B cell (primary cell): ENCODE results near the gene TAF11. TPM values are rescaled to one million over a fixed set of nuclear protein-coding genes. Genes with fewer than 3 reads are reported as not detected.

ENCODE experiments used
- ATAC-seq: fragments of 200-7000 bp; cut with Tn5 transposase; one replicate; pipeline ENCODE4 v1.10.0; 2021; ENCODE audit warnings: low read depth, mild to moderate bottlenecking, moderate number of reproducible peaks, moderate library complexity
- CTCF ChIA-PET: fragments of 350-600 bp; sonication (Branson Sonifier 250); formaldehyde crosslinking; loops from one replicate; lab custom pipeline; 2021; ENCODE audit warnings: antibody characterized with exemption, inconsistent platforms; lab: Charles Lee
- POLR2A ChIA-PET: fragments of 350-600 bp; sonication (Branson Sonifier 250); formaldehyde crosslinking; loops from one replicate; lab custom pipeline; 2021; ENCODE audit warnings: antibody characterized with exemption; lab: Charles Lee
- DNase-seq: peaks from one replicate; pipeline ENCODE4 v3.0.0; 2013
- H2AFZ ChIP-seq: 2 replicates; pipeline ENCODE4 v1.6.1; 2012; ENCODE audit warnings: mild to moderate bottlenecking, low read depth, low read length; ENCODE audit not compliant: insufficient read depth, poor library complexity, severe bottlenecking
- H3K27ac ChIP-seq, 2 donors: 1 replicate in 1 of 2; 2 replicates in 1 of 2; pipeline ENCODE4 v1.5.1; 2012 to 2013; ENCODE audit warnings: low read length in 2 of 2, mild to moderate bottlenecking in 2 of 2, moderate library complexity in 1 of 2
- H3K27me3 ChIP-seq, 4 experiments: fragments of 200-600 bp in 1 of 4; sonication (generic) in 1 of 4; replicated peaks in 1 of 4; 1 replicate in 2 of 4; 2 replicates in 2 of 4; pipeline versions ENCODE4 v1.6.1 to v1.7.0; 2013 to 2016; ENCODE audit warnings: low read length in 3 of 4, mild to moderate bottlenecking in 2 of 4, mixed read lengths in 1 of 4, moderate library complexity in 1 of 4; ENCODE audit not compliant: insufficient read depth in 4 of 4, control insufficient read depth in 3 of 4; ENCODE audit errors: control extremely low read depth in 1 of 4
- H3K36me3 ChIP-seq, 2 experiments: replicated peaks in 1 of 2; 1 replicate in 1 of 2; 2 replicates in 1 of 2; pipeline versions ENCODE4 v1.6.1 to v1.7.1; 2013; ENCODE audit warnings: low read length in 1 of 2; ENCODE audit not compliant: insufficient read depth in 2 of 2, control insufficient read depth in 1 of 2; ENCODE audit errors: control extremely low read depth in 1 of 2, extremely low read depth in 1 of 2
- H3K4me1 ChIP-seq, 2 donors: fragments of 200-600 bp in 1 of 2; sonication (generic) in 1 of 2; 1 replicate in 1 of 2; 2 replicates in 1 of 2; pipeline versions ENCODE4 v1.5.1 to v1.6.1; 2013 to 2017; ENCODE audit warnings: low read length in 2 of 2; ENCODE audit not compliant: control insufficient read depth in 2 of 2, insufficient read depth in 2 of 2
- H3K4me2 ChIP-seq: replicated peaks from 2 replicates; pipeline ENCODE3; 2012; ENCODE audit warnings: mild to moderate bottlenecking, low read depth, low read length; ENCODE audit not compliant: poor library complexity, severe bottlenecking
- H3K4me3 ChIP-seq, 5 experiments: fragments of 200-600 bp in 1 of 5; sonication (generic) in 1 of 5; 1 replicate in 3 of 5; 2 replicates in 2 of 5; pipeline versions ENCODE4 v1.5.1 to v1.7.0; 2011 to 2016; ENCODE audit warnings: low read length in 4 of 5, mild to moderate bottlenecking in 4 of 5, low read depth in 2 of 5, control low read depth in 1 of 5, moderate library complexity in 1 of 5; ENCODE audit not compliant: insufficient read depth in 1 of 5; ENCODE audit errors: control extremely low read depth in 1 of 5, extremely low read depth in 1 of 5
- H3K79me2 ChIP-seq: fragments of 200-600 bp; sonication (generic); one replicate; pipeline ENCODE4 v1.6.0; 2016; ENCODE audit warnings: low read length; ENCODE audit not compliant: control insufficient read depth, insufficient read depth
- H3K9ac ChIP-seq: fragments of 200-600 bp; sonication (generic); 2 replicates; pipeline ENCODE4 v1.6.1; 2017; ENCODE audit warnings: mild to moderate bottlenecking, low read length, moderate library complexity
- H3K9me3 ChIP-seq, 3 donors: one replicate each; pipeline versions ENCODE4 v1.6.1 to v1.7.1; 2013; ENCODE audit warnings: low read length in 2 of 3; ENCODE audit not compliant: control insufficient read depth in 2 of 3, insufficient read depth in 1 of 3; ENCODE audit errors: control extremely low read depth in 1 of 3
- H4K20me1 ChIP-seq: 2 replicates; pipeline ENCODE4 v1.6.0; 2012; ENCODE audit warnings: mild to moderate bottlenecking, low read length; ENCODE audit not compliant: insufficient read depth, control insufficient read depth, poor library complexity, severe bottlenecking
- H3K27ac Mint-ChIP-seq: one replicate; pipeline ENCODE4 v1.8.0; 2021; ENCODE audit warnings: mixed read lengths
- H3K27me3 Mint-ChIP-seq: one replicate; pipeline ENCODE4 v1.8.0; 2021; ENCODE audit warnings: mixed read lengths
- H3K4me1 Mint-ChIP-seq: one replicate; pipeline ENCODE4 v1.8.0; 2021; ENCODE audit warnings: mixed read lengths
- H3K4me3 Mint-ChIP-seq: one replicate; pipeline ENCODE4 v1.8.0; 2021; ENCODE audit warnings: mixed read lengths
- H3K9me3 Mint-ChIP-seq: one replicate; pipeline ENCODE4 v1.8.0; 2022; ENCODE audit warnings: mixed read lengths; ENCODE audit not compliant: insufficient read depth
- CTCF ChIP-seq: fragments of 200-600 bp; IDR thresholded peaks from one replicate; pipeline ENCODE4 v1.8.0; 2022; ENCODE audit warnings: antibody characterized with exemption, mild to moderate bottlenecking
- EZH2 ChIP-seq: IDR thresholded peaks from 2 replicates; pipeline ENCODE4 v1.6.1; 2012; ENCODE audit warnings: borderline replicate concordance, low read depth, mild to moderate bottlenecking, moderate library complexity, low read length; ENCODE audit not compliant: insufficient read depth, poor library complexity, severe bottlenecking
- WGBS: methylation state at CpG from one replicate; pipeline ENCODE4 v1.1.5; 2013; ENCODE audit warnings: missing lambda C conversion rate; ENCODE audit not compliant: insufficient coverage; 5-methylcytosine and 5-hydroxymethylcytosine counted together
- intact Hi-C: fragments of 100-400 bp; cut with micrococcal nuclease; formaldehyde crosslinking; loops from one replicate; pipeline ENCODE4 v1.10.0; 2022
- polyA plus RNA-seq: library from polyadenylated mRNA; depleted of rRNA; stranded (reverse); fragments of >200 nt; gene quantifications from 2 replicates; pipeline ENCODE4 v1.2.3, GENCODE V29; 2012
- total RNA-seq, 2 donors: library from RNA; stranded (reverse); fragments of 120-200 nt in 1 of 2; gene quantifications; 1 replicate in 1 of 2; 2 replicates in 1 of 2; pipeline versions ENCODE4 v1.2.3 to v1.2.4, GENCODE V29; 2013 to 2022

The TAF11 gene
- total and polyA plus RNA-seq, 2 donors (not counting 1 experiment from before 2014, with no cell fraction given) = 27.3 to 28.5 TPM

GRCh38 chr6:34867484-34867883 is 20.4 kb downstream of the TAF11 start:
- CTCF ChIA-PET = no interaction called here
- ATAC-seq = no peak
- WGBS = 100% methylated on average over 3 of the region's 3 CpGs
- Mint-ChIP-seq H3K27me3 (no peaks in the 10 kb centered on the region), H3K27ac (no peak overlapping the region), H3K4me1 (no peaks in the 10 kb centered on the region), H3K4me3 (no peak overlapping the region), H3K9me3 (no peaks in the 10 kb centered on the region)
- no peak overlapping the region for H3K27ac ChIP-seq
- H3K27me3 ChIP-seq = no peaks in the 10 kb centered on the region
- no peak overlapping the region for H3K4me2 ChIP-seq
- POLR2A ChIA-PET = no interaction called here
- no peaks in the 10 kb centered on the region for H3K4me1 ChIP-seq
- DNase-seq = no peak
- H4K20me1 ChIP-seq = no peaks in the 10 kb centered on the region
- no peaks in the 10 kb centered on the region for H3K79me2 ChIP-seq
- H3K9ac ChIP-seq = no peak overlapping the region
- intact Hi-C loops = no loop called here
- TF ChIP-seq CTCF = no peak
- TF ChIP-seq EZH2 = no peak
- H3K9me3 ChIP-seq = no peaks in the 10 kb centered on the region
- H2AFZ ChIP-seq = no peak overlapping the region
- H3K36me3 ChIP-seq = peaks cover 12 to 41% of the 10 kb centered on the region in 2 experiments
- H3K4me3 ChIP-seq = no peak overlapping the region

GRCh38 chr6:34866509-34866908 is 21.3 kb downstream of the TAF11 start:
- no peak overlapping the region for H3K4me3 ChIP-seq
- ATAC-seq (no peak), DNase-seq (no peak)
- H4K20me1 ChIP-seq = no peaks in the 10 kb centered on the region
- TF ChIP-seq CTCF = no peak
- no peak for TF ChIP-seq EZH2
- no peak overlapping the region for H3K27ac ChIP-seq
- H3K9me3 ChIP-seq = no peaks in the 10 kb centered on the region
- no peak overlapping the region for H3K4me2 ChIP-seq
- CTCF ChIA-PET = no interaction called here
- H3K4me1 Mint-ChIP-seq = no peaks in the 10 kb centered on the region
- H3K36me3 ChIP-seq = peaks cover 10 to 37% of the 10 kb centered on the region in 2 experiments
- no peaks in the 10 kb centered on the region for H3K9me3 Mint-ChIP-seq
- no peaks in the 10 kb centered on the region for H3K4me1 ChIP-seq
- POLR2A ChIA-PET = no interaction called here
- no peak overlapping the region for H3K9ac ChIP-seq
- no peak overlapping the region for H3K4me3 Mint-ChIP-seq
- H2AFZ ChIP-seq = no peak overlapping the region
- H3K79me2 ChIP-seq = no peaks in the 10 kb centered on the region
- intact Hi-C loops = no loop called here
- WGBS = no CpG with 5 or more reads among the region's 3 CpGs
- H3K27me3 Mint-ChIP-seq = no peaks in the 10 kb centered on the region
- no peak overlapping the region for H3K27ac Mint-ChIP-seq
- H3K27me3 ChIP-seq = no peaks in the 10 kb centered on the region
